HG02798 (cell line): ENCODE measurements around the gene KAT7.
"Not testable (repeated sequence)": the region's sequence is repeated elsewhere in the genome, so short reads cannot be mapped to it uniquely, and the experiment has no call there.

Source experiments
- ATAC-seq: cut with Tn5 transposase; IDR thresholded peaks from one replicate; pipeline ENCODE4 v1.9.1; 2021; ENCODE audit warnings: mild to moderate bottlenecking; ENCODE audit not compliant: unreplicated experiment, poor library complexity

The KAT7 gene

DNA sequence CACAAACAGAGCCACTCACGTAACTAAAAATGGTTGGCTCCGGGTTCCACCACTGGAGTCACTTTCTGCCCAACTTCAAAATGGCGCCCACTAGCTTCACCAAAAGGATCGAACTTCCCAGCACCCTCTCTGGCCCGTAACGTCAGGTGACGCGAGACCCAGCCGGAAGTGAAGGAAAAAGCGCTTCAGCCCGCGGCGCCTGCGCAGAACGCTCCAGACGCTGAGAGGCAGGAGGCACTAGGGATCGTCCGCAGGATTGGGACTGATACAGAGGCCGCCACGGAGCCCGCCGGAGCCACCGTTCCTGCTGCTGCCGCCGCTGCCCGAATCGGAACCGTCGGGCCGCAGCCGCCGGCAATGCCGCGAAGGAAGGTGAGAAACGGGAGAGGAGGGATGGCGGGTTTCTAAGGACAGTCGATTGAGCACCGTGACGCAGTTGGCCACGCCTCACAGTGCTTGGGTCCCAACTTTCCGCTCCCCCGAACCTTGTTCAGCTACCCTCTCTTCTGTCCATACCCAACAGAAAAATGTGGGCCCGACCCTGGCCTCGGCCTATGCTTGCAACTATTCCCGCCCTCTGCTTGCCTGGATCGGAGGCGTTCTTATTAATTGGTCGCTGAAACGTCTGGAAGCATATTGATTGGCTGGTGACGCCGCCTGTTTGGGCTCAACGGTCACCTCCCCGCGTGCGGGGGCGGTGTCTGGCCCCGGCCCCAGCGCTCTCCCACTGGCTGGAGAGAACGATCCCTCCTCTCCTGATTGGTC is at the start of gene KAT7:
KAT7 (plus strand) TSS at position 204 of the 765 bp plus-strand sequence; CDS start at position 358, 154 bp downstream.
- peak; percentile 93 for ATAC-seq

- peak; percentile 62 for ATAC-seq
These were observed 48.7 kb upstream of the KAT7 start for GRCh38 chr17:49739641-49740271.

DNA sequence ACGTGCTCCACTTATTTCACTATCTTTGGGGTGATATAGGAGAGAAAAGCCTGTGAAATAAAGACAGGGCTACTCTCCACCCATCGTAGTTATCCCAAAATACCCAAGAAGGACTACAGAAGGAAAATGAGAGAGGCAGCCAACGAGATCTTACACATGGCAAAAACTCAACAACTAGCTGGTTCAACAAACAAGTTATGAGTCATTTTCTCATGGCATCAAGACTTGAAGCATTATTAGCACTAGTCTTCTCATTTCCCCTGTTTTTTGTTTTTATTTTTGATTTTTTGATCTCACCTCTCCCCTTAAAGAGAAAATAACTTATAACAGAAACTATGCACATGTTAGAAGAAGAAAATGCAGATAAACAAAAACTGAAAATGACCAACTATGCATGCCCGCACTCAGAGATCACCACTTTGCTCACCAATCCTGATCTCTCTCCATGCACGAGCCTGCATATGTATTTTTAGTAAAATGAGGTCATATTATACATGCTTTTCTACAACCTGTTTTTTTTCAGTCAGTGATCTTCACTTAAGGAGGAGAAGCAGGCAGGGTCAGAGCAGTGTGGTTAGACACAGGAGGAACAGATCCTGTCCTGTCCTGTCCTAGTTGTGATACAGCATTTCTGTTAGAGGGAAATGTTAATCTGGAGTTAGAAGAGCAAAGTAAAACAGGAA is 47.3 kb upstream of the KAT7 start:
- peak; percentile 58 for ATAC-seq

GRCh38 chr17:49741692-49742076 is 46.8 kb upstream of the KAT7 start:
- ATAC-seq, result no peak

DNA sequence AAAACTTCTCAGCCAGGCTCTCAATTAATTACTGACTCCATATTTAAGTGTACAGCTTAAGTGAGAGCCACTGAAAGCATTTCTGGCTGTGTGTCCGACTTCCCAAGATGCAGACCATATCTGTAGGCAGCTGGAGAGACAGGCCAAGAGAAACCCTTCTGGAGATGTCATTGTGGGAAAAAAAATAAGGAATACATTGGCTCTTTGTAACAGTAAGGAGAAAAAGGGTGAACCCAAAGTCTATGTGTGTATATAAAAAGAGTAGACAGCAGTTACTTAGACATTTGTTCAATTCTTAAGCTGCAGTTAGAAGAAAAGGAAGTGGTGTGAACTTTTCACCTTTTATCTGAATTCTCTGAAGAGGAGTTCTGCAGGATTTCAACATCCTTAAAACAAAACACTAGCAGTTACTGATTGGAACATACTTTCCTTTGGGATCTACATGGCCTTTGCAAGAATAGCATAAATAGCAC is 46.3 kb upstream of the KAT7 start:
- no peak for ATAC-seq

DNA sequence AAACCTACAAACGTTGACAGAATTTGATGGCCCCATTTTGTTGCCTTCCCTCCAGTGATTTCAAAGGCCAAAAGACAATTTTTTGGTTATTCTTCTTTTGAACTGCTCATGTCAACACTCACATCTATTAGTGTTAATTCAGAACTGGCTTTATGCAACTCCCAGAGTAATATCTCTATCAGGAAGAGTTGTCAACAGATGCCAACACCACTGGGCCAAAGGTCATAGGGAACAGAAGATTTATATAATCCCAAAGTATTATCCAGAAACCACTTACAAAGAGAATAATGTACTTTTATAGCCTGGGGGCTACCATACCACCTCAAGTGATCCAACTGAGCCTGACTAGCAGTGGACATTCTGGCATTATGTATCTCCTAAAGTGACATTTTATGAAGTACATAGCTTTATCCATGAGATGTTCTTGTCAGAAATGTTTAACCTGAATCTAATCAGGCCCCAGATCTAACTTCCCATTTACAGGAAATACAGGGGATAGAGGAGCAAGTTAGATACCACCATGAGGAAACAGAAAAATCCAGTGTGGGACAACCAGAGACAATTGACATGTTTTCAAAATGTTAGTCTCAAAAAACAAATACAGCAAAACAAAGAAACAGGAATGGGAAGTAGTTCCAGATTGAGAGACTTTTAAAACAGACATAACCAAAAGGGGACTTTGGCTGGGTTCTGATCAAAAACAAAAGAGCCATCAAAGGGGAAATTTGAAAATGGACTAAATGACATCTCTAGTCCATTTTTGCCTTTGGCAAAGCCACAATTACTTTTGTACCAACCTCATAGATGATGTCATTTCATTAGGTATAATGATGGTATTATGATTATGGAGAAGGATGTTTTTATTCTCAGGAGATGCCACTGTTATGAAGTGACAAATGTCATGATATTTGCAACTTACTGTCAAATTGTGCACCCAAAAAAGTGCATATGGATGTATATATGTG is 43.0 kb upstream of the KAT7 start:
- ATAC-seq, result no peak

DNA sequence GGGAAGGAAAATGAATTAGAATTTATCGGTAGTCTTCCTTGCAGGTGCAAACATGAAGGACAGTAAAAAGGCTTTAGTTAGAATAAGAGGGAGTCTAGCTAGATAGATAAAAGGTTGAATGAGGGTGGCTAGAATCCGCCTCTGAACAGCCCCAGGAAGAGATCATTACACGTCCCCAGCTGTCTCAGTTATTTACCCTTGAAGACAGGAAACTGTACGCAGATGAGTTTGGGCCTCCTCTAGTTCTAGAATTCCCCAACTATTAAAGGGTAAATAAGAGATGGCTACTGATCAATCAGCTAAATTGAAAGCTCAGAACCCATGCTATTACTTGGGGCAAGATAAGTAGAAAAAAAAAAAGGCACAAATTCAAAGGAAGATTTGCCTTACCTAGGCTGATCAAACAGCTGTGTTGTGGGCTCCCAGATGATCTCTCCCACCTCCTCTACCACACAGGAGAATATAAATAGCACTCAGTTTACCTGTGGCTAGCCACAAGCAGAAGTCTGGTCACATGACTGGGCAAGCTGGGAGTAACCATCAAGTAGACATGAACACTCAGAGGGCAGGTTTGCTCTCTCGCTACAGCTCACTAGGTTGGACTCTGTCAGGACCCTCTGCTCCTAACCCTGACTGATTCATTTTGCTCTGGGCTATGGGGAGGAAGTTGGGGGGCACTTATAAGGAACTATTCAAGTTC is 41.5 kb upstream of the KAT7 start:
- peak; percentile 64 for ATAC-seq

GRCh38 chr17:49747632-49748031 is 40.8 kb upstream of the KAT7 start:
- ATAC-seq, result no peak

DNA sequence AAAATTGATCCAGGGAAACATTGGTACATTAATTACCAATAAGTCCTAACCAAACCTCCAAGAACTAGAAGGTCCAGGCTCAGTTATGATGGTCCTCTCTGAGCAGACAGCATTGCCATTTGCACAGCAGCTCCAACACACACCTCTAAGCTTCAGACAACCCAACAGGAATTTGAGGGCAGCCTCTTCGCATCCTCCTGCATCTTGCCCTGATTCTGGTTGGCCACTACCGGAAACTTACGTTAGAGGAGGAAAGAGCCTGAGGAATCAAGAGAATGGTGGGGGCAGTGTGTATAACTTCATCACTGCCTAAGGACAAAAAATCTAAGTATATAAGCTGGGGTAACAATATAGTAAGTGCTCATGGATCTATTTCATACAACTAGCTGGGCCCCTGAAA is 40.3 kb upstream of the KAT7 start:
- ATAC-seq, result no peak

- ATAC-seq, result peak; percentile 83
These were observed 39.7 kb upstream of the KAT7 start for GRCh38 chr17:49748791-49749190.

- no peak for ATAC-seq
These were observed 38.8 kb upstream of the KAT7 start for GRCh38 chr17:49749730-49750129.

GRCh38 chr17:49752508-49752907 is 36.0 kb upstream of the KAT7 start:
- ATAC-seq, result no peak

DNA sequence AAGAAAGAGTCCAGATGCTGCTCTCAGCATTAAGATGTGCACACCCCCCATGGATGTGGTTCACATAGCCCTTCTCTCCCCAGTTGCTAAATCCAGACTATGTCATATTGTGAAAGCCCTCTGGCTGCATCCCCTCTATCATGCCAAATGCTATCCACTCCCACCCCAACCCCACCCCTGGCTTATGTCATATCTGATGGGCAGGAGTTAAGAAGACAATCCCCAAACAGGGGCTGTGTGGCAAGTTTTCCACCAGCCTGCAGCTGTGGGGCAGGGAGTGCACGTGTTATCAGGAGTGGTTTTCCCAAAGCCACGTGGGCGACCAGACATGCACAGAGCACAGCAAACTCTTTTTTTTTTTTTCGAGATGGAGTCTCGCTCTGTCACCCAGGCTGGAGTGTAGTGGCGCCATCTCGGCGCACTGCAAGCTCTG is 34.5 kb upstream of the KAT7 start:
- ATAC-seq, result no peak

DNA sequence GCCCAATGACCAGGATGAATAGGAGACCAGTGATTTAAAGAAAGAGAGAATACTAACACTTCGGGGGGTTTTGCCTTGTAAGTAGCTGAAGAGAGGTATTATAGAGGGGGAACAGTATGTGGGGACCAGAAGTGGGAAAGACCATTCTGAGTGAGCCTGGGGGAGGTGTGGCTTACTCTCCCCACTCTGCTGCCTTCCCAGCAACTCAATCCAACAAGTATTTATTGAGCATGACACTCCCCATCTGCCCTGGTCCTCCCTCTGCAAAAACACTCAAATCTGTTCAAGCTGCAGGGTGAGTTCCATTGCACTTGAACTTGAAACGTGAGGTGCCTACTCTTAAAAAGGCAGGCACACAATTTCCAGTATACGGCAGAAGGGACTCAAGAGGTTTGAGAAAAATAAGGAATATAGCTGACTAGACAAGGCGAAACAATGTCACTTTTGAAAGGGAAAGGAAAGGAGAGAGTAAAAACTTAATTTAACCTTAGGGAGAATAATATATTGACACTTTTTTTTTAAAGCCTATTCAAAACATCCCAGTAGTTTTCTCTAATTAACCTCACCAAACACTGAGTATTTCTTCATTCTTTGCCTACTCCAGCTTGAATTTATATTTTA is 32.7 kb upstream of the KAT7 start:
- ATAC-seq, result no peak

DNA sequence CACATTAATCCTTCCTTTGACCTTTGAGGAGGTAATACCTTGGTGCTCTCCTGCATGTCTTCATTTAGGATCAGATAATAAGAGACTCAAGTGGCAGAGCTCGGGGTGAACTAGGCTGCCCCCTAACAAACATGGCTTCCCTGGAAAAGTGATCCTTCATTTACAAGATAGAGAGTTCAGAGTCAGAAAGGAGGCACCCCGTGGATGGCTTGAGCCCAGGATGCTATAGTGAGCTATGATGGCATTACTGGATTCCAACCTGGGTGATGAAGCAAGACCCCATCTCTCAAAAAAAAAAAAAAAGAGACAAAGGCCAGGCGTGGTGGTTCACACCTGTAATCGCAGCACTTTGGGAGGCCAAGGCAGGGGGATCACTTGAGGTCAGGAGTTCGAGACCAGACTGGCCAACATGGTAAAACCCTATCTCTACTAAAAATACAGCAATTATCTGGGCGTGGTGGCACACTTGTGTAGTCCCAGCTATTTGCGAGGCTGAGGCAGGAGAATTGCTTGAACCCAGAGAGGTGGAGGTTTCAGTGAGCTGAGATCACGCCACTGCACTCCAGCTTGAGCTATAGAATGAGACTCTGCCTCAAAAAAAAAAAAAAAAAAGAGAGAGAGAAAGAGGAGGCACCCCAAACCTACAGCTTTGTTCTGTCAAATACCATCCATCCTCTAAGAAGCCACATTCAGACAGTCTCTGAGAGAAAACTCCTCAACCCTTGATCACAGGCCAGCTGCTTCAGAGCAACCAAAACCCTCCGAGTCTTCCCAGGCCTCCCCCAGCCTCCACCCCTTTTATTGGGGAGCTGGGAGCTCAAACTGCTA is 31.9 kb upstream of the KAT7 start:
- no peak for ATAC-seq

DNA sequence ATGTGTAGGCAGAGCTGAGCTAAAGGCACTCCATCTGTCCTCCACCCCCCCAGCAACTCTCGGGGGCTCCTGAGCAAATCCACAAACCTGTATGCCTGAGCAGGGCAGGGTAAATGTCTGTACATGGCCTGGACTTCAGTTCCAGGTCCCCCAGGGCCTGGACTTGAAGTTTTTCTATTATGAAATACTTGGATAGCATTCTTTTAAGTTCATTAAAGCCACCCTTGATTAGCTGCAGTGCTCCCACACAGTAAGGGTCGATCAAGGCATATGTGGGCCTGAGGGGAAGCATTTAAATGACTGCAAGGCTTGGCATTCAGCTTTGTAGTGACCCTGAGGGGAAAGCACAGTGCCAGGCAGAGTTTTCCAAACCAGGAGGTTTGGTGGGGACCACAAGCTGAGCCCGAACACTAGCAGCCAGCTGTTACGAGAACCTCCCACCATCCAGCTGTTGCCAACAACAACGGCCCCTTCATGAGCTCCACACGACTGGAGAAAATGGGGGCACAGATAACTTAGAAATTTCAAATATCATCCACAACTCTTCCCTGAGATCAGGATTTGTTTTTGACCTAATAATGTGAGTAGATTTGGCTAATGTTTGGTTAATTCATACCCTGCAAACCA is 31.2 kb upstream of the KAT7 start:
- no peak for ATAC-seq

GRCh38 chr17:49758464-49759010 is 29.9 kb upstream of the KAT7 start:
- ATAC-seq, result not testable (repeated sequence)
